Measurements from ENCODE around the gene C2orf78. TPM values are rescaled to one million over a fixed set of nuclear protein-coding genes. Genes with fewer than 3 reads are reported as not detected.

Gene C2orf78
- total and polyA plus RNA-seq, 9 of the 15 experiments (the other 6 are each of a cell fraction or from before 2014, with no cell fraction given) = 0.04 to 0.28 (median 0.20) TPM

GRCh38 chr2:73832930-73833329 lies 48.9 kb downstream of the C2orf78 start:
- no TSS peak for BruUV-seq (replicated peaks)
- Histone ChIP-seq H3K79me2 (ENCODE audit: control insufficient read depth, insufficient read depth, low read length) (peaks cover 22% of the 10 kb centered on the region), H2AFZ (ENCODE audit: low read depth, low read length) (no peak overlapping the region), H3K27me3 (ENCODE audit: control insufficient read depth in 2 of 2, insufficient read depth in 2 of 2, low read length in 2 of 2) (no peaks in the 10 kb centered on the region), H4K20me1 (replicated peaks; ENCODE audit: control insufficient read depth, insufficient read depth, low read length) (no peaks in the 10 kb centered on the region), H3K9me1 (ENCODE audit: control insufficient read depth, insufficient read depth, low read length) (no peaks in the 10 kb centered on the region), H3K4me1 (replicated peaks in 1 of 2; ENCODE audit: control insufficient read depth in 2 of 2, insufficient read depth in 2 of 2, low read length in 2 of 2) (peaks cover 13 to 15% of the 10 kb centered on the region in 2 experiments; a peak in 4 of 5 replicates), H3K27ac (ENCODE audit: extremely low read depth, low read depth, low read length) (peak overlapping the region; percentile 71), H3K9me3 (replicated peaks; ENCODE audit: control insufficient read depth, insufficient read depth, low read depth, low read length) (no peaks in the 10 kb centered on the region), H3K9ac (ENCODE audit: insufficient read depth in 1 of 2, low read depth in 2 of 2, low read length in 2 of 2) (no peak overlapping the region), H3K4me3 (no peak overlapping the region), H3K4me2 (ENCODE audit: insufficient read depth, low read length) (no peak overlapping the region), H3K36me3 (ENCODE audit: control insufficient read depth, insufficient read depth, low read length) (peaks cover 50% of the 10 kb centered on the region; the same call in 2 of the 3 replicates)
- in situ Hi-C loops (cut with MboI) = no loop called here
- no peak for FAIRE-seq
- peak; percentile 20 to 49 (median 28) for DNase-seq (ENCODE audit: extremely low read depth in 1 of 4, low spot score in 3 of 4)
- intact Hi-C loops (cut with micrococcal nuclease) = no loop called here
- ATAC-seq = peak; percentile 71
- ChIA-PET CTCF (ENCODE audit: low intra/inter-chr PET ratio) (no interaction called here), POLR2A (interaction anchor here (0.8 to 1.0 kb wide), 2 partner anchors 20 to 96 kb away, joined by 3 to 4 read pairs; partner anchors contain the start of gene TPRKB)
- TF ChIP-seq TEAD4 (IDR thresholded peaks at IDR 0.05; ENCODE audit: low read length) (0 out of 2 replicates have a peak, but pooled peaks have one; percentile 19), TEAD4 (CRISPR knock-in tag; IDR thresholded peaks at IDR 0.05; ENCODE audit: borderline replicate concordance) (no peak), XRCC5 (IDR thresholded peaks at IDR 0.05; ENCODE audit: low read depth, low read length) (no peak), ZNF316 (IDR thresholded peaks at IDR 0.05) (peak; percentile 32; the same call in 1 of the 2 replicates), ZNF592 (IDR thresholded peaks at IDR 0.05) (0 out of 2 replicates have a peak, but pooled peaks have one; percentile 1), C11orf30 (IDR thresholded peaks at IDR 0.05; ENCODE audit: low read depth) (peak; percentile 16; the same call in 1 of the 2 replicates), POLR2H (tag; IDR thresholded peaks at IDR 0.05; ENCODE audit: low read depth) (peak; percentile 43; the same call in 1 of the 2 replicates), POLR2A (conservative IDR thresholded peaks at IDR 0.05) (peak; percentile 61), MEF2A (IDR thresholded peaks at IDR 0.05; ENCODE audit: control insufficient read depth, low read depth, low read length) (0 out of 2 replicates have a peak, but pooled peaks have one; percentile 37), ZKSCAN8 (CRISPR knock-in tag; IDR thresholded peaks at IDR 0.05) (no peak), KDM5B (IDR thresholded peaks at IDR 0.05; ENCODE audit: insufficient replicate concordance, low read depth, low read length) (peak; percentile 56), CUX1 (CRISPR knock-in tag; IDR thresholded peaks at IDR 0.05) (no peak), PML (IDR thresholded peaks at IDR 0.05; ENCODE audit: low read length) (peak; percentile 40; the same call in 1 of the 2 replicates), SRF (CRISPR knock-in tag; IDR thresholded peaks at IDR 0.05) (peak; percentile 94 to 99)
